ENCODE measurements around the gene WIPF1.
A peak's percentile ranks its signal among the peaks of the same experiment; 100 is the strongest.

WIPF1 gene

DNA sequence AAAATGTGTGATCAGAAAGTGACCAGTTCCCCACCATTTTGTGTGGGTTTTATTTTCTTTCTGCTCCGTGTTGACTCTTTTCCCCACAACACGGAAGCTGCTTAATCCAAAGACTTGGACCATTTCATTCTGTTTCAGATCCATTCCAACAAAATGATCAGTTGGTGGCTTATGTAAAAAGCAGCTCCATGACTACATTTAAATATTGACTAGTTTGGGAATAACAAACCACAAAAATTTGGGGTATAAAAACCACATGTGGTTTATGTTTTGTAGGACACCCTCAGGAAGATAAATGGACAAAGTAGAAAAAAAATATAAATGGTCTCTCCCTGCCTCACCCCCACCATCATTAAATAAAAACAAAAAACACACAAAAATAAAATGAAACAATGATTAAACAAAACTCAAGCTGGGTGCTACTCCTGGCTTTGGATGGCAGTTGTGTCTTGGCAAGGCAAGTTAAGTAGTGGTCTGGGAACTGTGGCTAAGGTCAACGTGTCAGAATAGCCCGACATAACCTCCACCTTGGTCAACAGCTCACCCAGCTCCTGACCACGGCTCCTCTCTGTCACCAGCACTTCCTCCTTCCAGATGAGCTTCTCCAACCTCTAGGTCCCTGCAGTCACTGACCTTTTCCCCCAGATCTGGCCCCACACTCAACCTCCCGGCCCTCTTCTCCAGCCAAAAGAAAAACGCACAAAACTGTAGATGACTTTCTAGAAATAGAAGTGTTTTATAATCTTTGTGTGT, 12.8 kb upstream of the WIPF1 start:
- DNase-seq (ENCODE audit: low read depth) = peak; percentile 61
- TF ChIP-seq, protein P1, sequence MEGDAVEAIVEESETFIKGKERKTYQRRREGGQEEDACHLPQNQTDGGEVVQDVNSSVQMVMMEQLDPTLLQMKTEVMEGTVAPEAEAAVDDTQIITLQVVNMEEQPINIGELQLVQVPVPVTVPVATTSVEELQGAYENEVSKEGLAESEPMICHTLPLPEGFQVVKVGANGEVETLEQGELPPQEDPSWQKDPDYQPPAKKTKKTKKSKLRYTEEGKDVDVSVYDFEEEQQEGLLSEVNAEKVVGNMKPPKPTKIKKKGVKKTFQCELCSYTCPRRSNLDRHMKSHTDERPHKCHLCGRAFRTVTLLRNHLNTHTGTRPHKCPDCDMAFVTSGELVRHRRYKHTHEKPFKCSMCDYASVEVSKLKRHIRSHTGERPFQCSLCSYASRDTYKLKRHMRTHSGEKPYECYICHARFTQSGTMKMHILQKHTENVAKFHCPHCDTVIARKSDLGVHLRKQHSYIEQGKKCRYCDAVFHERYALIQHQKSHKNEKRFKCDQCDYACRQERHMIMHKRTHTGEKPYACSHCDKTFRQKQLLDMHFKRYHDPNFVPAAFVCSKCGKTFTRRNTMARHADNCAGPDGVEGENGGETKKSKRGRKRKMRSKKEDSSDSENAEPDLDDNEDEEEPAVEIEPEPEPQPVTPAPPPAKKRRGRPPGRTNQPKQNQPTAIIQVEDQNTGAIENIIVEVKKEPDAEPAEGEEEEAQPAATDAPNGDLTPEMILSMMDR (conservative IDR thresholded peaks at IDR 0.05; ENCODE audit: control insufficient read depth, insufficient read depth, low read depth, low read length) = no peak
- H3K4me3 ChIP-seq (ENCODE audit: control insufficient read depth, low read depth, low read length) = no peak overlapping the region

DNA sequence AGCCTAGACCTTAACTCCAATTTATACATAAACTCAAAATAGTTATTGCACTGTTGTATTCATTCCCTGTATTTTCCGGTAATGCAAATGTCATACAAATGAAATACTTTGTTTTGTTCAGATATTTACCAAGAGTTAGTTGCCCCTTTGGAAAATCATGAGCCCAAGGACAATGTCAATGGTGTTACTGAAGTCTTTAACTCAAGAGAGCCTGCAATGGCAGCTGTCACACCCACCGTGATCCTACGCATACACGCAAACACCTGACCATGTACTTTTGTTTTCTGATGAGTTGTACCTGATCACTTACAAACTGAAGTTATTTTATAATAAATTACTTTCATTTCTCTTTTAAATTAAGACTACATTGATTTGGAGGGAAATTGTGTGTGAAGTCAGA, 11.7 kb upstream of the WIPF1 start:
- TF ChIP-seq, protein P1 (conservative IDR thresholded peaks at IDR 0.05; ENCODE audit: control insufficient read depth, insufficient read depth, low read depth, low read length) = no peak
- no peak overlapping the region for H3K4me3 ChIP-seq (ENCODE audit: control insufficient read depth, low read depth, low read length)
- no peak for DNase-seq (ENCODE audit: low read depth)

DNA sequence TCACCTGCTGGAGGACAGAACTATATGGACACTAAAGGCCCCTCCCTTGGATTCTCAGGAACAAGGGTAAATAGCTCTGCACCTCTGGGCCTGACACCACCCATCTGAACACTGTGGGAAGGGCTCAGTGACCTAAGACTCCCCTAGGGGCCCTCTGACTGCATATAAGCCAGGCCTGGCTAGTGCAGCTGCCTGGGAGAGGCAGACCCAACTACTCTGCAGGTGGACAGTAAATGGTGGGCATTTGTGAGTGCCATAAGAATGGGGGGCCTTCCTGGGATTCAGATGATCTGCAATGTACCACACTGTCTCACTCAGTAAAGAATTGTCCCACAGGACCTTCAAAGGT, 11.2 kb upstream of the WIPF1 start:
- TF ChIP-seq, protein P1 (conservative IDR thresholded peaks at IDR 0.05; ENCODE audit: control insufficient read depth, insufficient read depth, low read depth, low read length) = no peak
- no peak overlapping the region for H3K4me3 ChIP-seq (ENCODE audit: control insufficient read depth, low read depth, low read length)
- DNase-seq (ENCODE audit: low read depth) = no peak

DNA sequence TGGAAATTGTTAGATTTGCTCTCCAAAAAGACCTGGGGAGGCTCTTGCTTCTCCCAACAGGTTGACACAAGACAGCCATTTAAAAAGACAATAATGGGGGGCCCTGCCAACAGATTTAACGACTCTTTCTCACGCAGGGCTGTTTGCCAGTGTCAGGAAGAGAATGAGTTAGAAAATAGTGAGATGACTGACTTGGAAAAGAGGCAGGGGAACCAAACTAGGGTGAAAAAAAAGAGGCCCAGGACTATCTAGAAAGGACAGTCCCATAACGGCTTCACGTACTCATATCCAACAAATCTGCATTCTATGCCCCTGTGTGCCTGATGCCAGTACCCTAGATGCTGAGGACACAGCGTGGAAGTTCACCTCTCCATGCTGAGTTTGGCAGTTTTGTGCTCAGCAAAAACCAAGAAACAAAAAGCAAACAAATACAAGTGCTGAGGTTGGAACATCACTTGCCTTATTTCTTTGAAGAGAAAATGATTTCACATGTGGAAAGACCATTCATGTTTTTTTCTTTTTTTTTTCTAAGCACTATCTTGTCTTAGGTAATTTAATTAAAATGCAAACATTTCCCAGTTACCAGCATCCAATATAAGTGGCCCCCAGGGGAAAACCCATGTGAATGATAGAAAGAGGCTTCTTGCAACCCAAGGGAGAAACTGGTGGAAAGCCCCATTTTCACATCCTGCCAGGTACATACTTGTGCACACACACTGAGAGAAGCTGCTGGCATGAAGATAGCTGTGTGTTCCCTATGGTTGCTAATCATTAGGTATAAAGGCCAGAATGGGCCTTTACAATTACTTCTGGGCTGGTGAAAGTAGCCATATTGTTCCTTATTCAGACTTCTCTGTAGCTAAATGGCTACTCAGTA, 10.6 kb upstream of the WIPF1 start:
- DNase-seq (ENCODE audit: low read depth) = no peak
- TF ChIP-seq, protein P1 (conservative IDR thresholded peaks at IDR 0.05; ENCODE audit: control insufficient read depth, insufficient read depth, low read depth, low read length) = no peak
- H3K4me3 ChIP-seq (ENCODE audit: control insufficient read depth, low read depth, low read length) = no peak overlapping the region

DNA sequence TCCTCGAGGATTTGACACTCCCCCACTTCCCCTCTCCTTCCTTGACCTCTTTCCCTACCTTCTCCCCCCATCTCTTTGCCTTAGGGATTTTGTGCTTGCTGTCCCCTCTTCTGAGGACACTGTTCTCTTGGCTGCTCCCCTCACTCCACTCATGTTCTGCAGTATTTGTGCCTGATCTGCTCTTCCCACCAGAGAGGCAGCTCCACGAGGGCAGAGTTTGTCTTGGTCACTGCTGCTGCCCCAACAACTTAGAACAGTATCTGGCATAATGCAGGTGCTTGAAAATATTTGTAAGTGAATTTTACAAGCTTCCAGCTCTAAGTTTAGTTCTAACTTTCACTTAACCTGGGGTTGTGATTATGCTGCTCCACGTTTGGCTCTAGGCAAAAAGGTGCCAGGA, 10.0 kb upstream of the WIPF1 start:
- no peak for DNase-seq (ENCODE audit: low read depth)
- no peak overlapping the region for H3K4me3 ChIP-seq (ENCODE audit: control insufficient read depth, low read depth, low read length)
- TF ChIP-seq, protein P1 (conservative IDR thresholded peaks at IDR 0.05; ENCODE audit: control insufficient read depth, insufficient read depth, low read depth, low read length) = no peak

DNA sequence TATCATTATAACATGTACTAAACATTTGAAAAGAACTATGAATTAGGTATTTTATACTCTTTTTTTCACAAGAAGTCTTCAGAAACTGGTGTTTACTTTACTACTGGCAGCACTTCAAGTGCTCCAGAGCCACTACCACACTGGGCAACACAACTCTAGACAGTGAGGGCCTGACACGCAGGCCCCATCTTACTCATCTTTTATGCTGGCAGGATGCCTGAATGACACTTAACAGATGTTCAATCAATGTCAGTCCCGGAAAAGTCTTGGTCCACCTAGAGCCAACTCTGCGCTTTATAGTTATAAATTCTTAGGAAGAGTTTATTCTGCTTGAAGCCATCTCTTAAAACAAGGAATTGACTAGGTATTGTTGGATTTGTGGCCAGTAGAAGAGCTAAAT, 8.7 kb upstream of the WIPF1 start:
- peak; percentile 97 for DNase-seq (ENCODE audit: low read depth)
- H3K4me3 ChIP-seq (ENCODE audit: control insufficient read depth, low read depth, low read length) = no peak overlapping the region
- TF ChIP-seq, protein P1 (conservative IDR thresholded peaks at IDR 0.05; ENCODE audit: control insufficient read depth, insufficient read depth, low read depth, low read length) = no peak
